ENCODE results near the gene VPS37B. TPM values are rescaled to one million over a fixed set of nuclear protein-coding genes. Genes with fewer than 3 reads are reported as not detected.

Gene VPS37B
- total RNA-seq, 4 donors from 2014 or later = 23.4 to 47.4 (median 29.3) TPM

GRCh38 chr12:122884860-122885259 lies 11.1 kb downstream of the VPS37B start:
- Histone ChIP-seq H3K27ac (peak overlapping the region in 1 of 4 donors; percentile 12), H3K9me3 (no peaks in the 10 kb centered on the region), H3K36me3 (no peaks in the 10 kb centered on the region), H3K4me3 (no peak overlapping the region), H3K4me1 (peaks cover 14 to 88% (median 37%) of the 10 kb centered on the region in 3 donors), H3K27me3 (no peaks in the 10 kb centered on the region)
- no peak for TF ChIP-seq POLR2AphosphoS5 (IDR thresholded peaks at IDR 0.05)
- no peak for TF ChIP-seq POLR2A (IDR thresholded peaks at IDR 0.05)
- no peak for TF ChIP-seq EP300 (IDR thresholded peaks at IDR 0.05)
- TF ChIP-seq CTCF (IDR thresholded peaks at IDR 0.05) = no peak
- ATAC-seq = no peak
- WGBS, 2 donors (ENCODE audit: low coverage in 1 of 2) = 54 to 61% methylated on average over 4 of the region's 4 CpGs

GRCh38 chr12:122884091-122884826 lies 11.7 kb downstream of the VPS37B start:
- TF ChIP-seq EP300 (IDR thresholded peaks at IDR 0.05) (no peak), POLR2A (IDR thresholded peaks at IDR 0.05) (no peak), POLR2AphosphoS5 (IDR thresholded peaks at IDR 0.05) (no peak), CTCF (IDR thresholded peaks at IDR 0.05) (no peak)
- H3K27ac ChIP-seq = peak overlapping the region in 2 of 4 donors; percentile 2 to 12
- 57 to 77% methylated on average over 5 to 6 of the region's 6 CpGs for WGBS, 2 donors (ENCODE audit: low coverage in 1 of 2)

GRCh38 chr12:122882908-122883558 lies 12.9 kb downstream of the VPS37B start:
- H3K4me3 ChIP-seq = no peak overlapping the region
- no peak for ATAC-seq
- peaks cover 8 to 88% (median 29%) of the 10 kb centered on the region in 3 donors for H3K4me1 ChIP-seq
- no peaks in the 10 kb centered on the region for H3K36me3 ChIP-seq
- WGBS, 2 donors (ENCODE audit: low coverage in 1 of 2) = 67 to 71% methylated on average over 10 to 11 of the region's 11 CpGs
- peak overlapping the region in 1 of 4 donors; percentile 12 for H3K27ac ChIP-seq
- no peaks in the 10 kb centered on the region for H3K9me3 ChIP-seq
- TF ChIP-seq EP300 (IDR thresholded peaks at IDR 0.05) (no peak), POLR2A (IDR thresholded peaks at IDR 0.05) (no peak), CTCF (IDR thresholded peaks at IDR 0.05) (no peak), POLR2AphosphoS5 (IDR thresholded peaks at IDR 0.05) (no peak)
- H3K27me3 ChIP-seq = no peaks in the 10 kb centered on the region

More at GRCh38 chr12:122884091-122884826, 11.7 kb downstream of the VPS37B start:
- no peaks in the 10 kb centered on the region for H3K9me3 ChIP-seq
- H3K36me3 ChIP-seq = no peaks in the 10 kb centered on the region
- peaks cover 14 to 88% (median 36%) of the 10 kb centered on the region in 3 donors for H3K4me1 ChIP-seq
- no peaks in the 10 kb centered on the region for H3K27me3 ChIP-seq
- no peak for ATAC-seq
- no peak overlapping the region for H3K4me3 ChIP-seq

- peaks cover 0 to 90% (median 25%) of the 10 kb centered on the region in 3 donors for H3K4me1 ChIP-seq
- no peak for TF ChIP-seq EP300 (IDR thresholded peaks at IDR 0.05)
- TF ChIP-seq POLR2AphosphoS5 (IDR thresholded peaks at IDR 0.05) = no peak
- TF ChIP-seq POLR2A (IDR thresholded peaks at IDR 0.05) = no peak
- peak in 2 of 4 experiments; percentile 48 to 54 for TF ChIP-seq CTCF (IDR thresholded peaks at IDR 0.05)
- H3K27ac ChIP-seq = peak overlapping the region in 3 of 4 donors; percentile 16 to 55 (median 45)
- no peak overlapping the region for H3K4me3 ChIP-seq
- WGBS, 2 donors (ENCODE audit: low coverage in 1 of 2) = 42% methylated on average over 3 to 6 of the region's 8 CpGs
- H3K9me3 ChIP-seq = no peaks in the 10 kb centered on the region
- H3K27me3 ChIP-seq = no peaks in the 10 kb centered on the region
- peak; percentile 59 for ATAC-seq
- no peaks in the 10 kb centered on the region for H3K36me3 ChIP-seq
Measured at GRCh38 chr12:122880668-122881067, 15.3 kb downstream of the VPS37B start.

Data from gastroesophageal sphincter (tissue), 4 donors.